NB4 (cell line): ENCODE measurements around the gene PLAC1.

Experiments used
- CTCF ChIP-seq: IDR thresholded peaks from one replicate; pipeline ENCODE4 v1.5.1; 2012; ENCODE audit warnings: low read depth, low read length
- POLR2A ChIP-seq: IDR thresholded peaks from 2 replicates; pipeline ENCODE4 v1.6.1; 2011; ENCODE audit warnings: mild to moderate bottlenecking; ENCODE audit not compliant: insufficient read length; ENCODE audit errors: extremely low read depth
- TF ChIP-seq, protein P1 (sequence below): IDR thresholded peaks from 2 replicates; pipeline ENCODE4 v1.6.1; 2011; ENCODE audit warnings: low read depth, low read length

- TF ChIP-seq CTCF = no peak
- no peak for TF ChIP-seq POLR2A
- TF ChIP-seq, protein P1, sequence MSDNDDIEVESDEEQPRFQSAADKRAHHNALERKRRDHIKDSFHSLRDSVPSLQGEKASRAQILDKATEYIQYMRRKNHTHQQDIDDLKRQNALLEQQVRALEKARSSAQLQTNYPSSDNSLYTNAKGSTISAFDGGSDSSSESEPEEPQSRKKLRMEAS = no peak
Observed at GRCh38 chrX:134572816-134573682, 85.2 kb downstream of the PLAC1 start.
